Mesothelial cell of epicardium (in vitro differentiated cells): ENCODE results near the gene LGR4. TPM values are rescaled to one million over a fixed set of nuclear protein-coding genes. Genes with fewer than 3 reads are reported as not detected.

Experiments
- DNase-seq, 2 experiments: peaks; one replicate each; pipeline ENCODE4 v3.0.0; 2021; ENCODE audit warnings: low spot score in 2 of 2; ENCODE audit not compliant: unreplicated experiment in 2 of 2
- H3K27ac Mint-ChIP-seq: 2 replicates; pipeline ENCODE4 v1.8.0; 2021; ENCODE audit warnings: mixed read lengths
- H3K27me3 Mint-ChIP-seq: 2 replicates; pipeline ENCODE4 v1.8.0; 2021; ENCODE audit warnings: low read depth, mixed read lengths
- H3K36me3 Mint-ChIP-seq: 2 replicates; pipeline ENCODE4 v1.8.0; 2021; ENCODE audit warnings: mixed read lengths
- H3K4me1 Mint-ChIP-seq: 2 replicates; pipeline ENCODE4 v1.8.0; 2021; ENCODE audit warnings: mixed read lengths
- H3K4me3 Mint-ChIP-seq: 2 replicates; pipeline ENCODE4 v1.8.0; 2021; ENCODE audit warnings: mild to moderate bottlenecking, moderate library complexity, mixed read lengths
- H3K9me3 Mint-ChIP-seq: 2 replicates; pipeline ENCODE4 v1.8.0; 2021; ENCODE audit warnings: mixed read lengths
- total RNA-seq: library from RNA; stranded (reverse); gene quantifications from 3 replicates; pipeline ENCODE4 v1.2.1, GENCODE V29; 2021
- TF ChIP-seq, protein P1 (sequence below): fragments of 200-600 bp; sonication (generic); IDR thresholded peaks from one replicate; pipeline ENCODE4 v1.5.0; 2021; ENCODE audit warnings: antibody characterized with exemption; ENCODE audit not compliant: unreplicated experiment

LGR4 gene
- total RNA-seq, 1 donor from 2014 or later, result 28.2 TPM

- H3K4me1 Mint-ChIP-seq, result peaks cover 14% of the 10 kb centered on the region
- no peak overlapping the region for H3K27ac Mint-ChIP-seq
- no peak for DNase-seq
- TF ChIP-seq, protein P1, sequence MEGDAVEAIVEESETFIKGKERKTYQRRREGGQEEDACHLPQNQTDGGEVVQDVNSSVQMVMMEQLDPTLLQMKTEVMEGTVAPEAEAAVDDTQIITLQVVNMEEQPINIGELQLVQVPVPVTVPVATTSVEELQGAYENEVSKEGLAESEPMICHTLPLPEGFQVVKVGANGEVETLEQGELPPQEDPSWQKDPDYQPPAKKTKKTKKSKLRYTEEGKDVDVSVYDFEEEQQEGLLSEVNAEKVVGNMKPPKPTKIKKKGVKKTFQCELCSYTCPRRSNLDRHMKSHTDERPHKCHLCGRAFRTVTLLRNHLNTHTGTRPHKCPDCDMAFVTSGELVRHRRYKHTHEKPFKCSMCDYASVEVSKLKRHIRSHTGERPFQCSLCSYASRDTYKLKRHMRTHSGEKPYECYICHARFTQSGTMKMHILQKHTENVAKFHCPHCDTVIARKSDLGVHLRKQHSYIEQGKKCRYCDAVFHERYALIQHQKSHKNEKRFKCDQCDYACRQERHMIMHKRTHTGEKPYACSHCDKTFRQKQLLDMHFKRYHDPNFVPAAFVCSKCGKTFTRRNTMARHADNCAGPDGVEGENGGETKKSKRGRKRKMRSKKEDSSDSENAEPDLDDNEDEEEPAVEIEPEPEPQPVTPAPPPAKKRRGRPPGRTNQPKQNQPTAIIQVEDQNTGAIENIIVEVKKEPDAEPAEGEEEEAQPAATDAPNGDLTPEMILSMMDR, result no peak
- H3K27me3 Mint-ChIP-seq, result no peaks in the 10 kb centered on the region
- no peaks in the 10 kb centered on the region for H3K9me3 Mint-ChIP-seq
- H3K4me3 Mint-ChIP-seq, result no peak overlapping the region
- peaks cover 12% of the 10 kb centered on the region for H3K36me3 Mint-ChIP-seq
Measured at GRCh38 chr11:27372164-27372563, 100.4 kb downstream of the LGR4 start.

DNA sequence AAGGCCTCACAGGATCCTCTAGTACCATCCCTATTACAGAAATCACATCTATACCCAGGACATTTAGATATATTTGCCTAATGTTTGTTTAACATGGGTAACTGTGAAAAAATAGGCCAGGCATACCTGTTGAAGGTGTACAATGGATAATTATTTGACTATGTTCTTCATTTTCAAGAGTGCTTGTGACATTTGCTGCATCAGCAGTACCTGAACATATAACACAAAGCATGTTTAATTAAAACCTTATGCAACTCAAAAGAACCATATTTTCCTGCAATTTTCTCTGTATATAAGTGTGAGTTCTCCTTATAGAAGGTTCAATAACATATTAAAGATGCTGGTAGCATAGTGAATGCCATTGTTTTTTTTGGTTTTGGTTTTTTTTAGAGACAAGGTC lies 101.1 kb downstream of the LGR4 start:
- TF ChIP-seq, protein P1, result no peak
- Mint-ChIP-seq H3K9me3 (no peaks in the 10 kb centered on the region), H3K27me3 (no peaks in the 10 kb centered on the region), H3K27ac (no peak overlapping the region), H3K4me3 (no peak overlapping the region), H3K4me1 (peaks cover 14% of the 10 kb centered on the region), H3K36me3 (peaks cover 12% of the 10 kb centered on the region)
- DNase-seq, result no peak

GRCh38 chr11:27370374-27370773 lies 102.2 kb downstream of the LGR4 start:
- Mint-ChIP-seq H3K27ac (peak overlapping the region; percentile 85), H3K4me1 (peaks cover 14% of the 10 kb centered on the region), H3K27me3 (no peaks in the 10 kb centered on the region), H3K36me3 (peaks cover 12% of the 10 kb centered on the region), H3K4me3 (no peak overlapping the region), H3K9me3 (no peaks in the 10 kb centered on the region)
- peak; percentile 21 to 41 for DNase-seq
- TF ChIP-seq, protein P1, result no peak

- H3K4me1 Mint-ChIP-seq, result peaks cover 22% of the 10 kb centered on the region
- no peak for DNase-seq
- no peaks in the 10 kb centered on the region for H3K9me3 Mint-ChIP-seq
- TF ChIP-seq, protein P1, result no peak
- H3K36me3 Mint-ChIP-seq, result peaks cover 7% of the 10 kb centered on the region
- no peaks in the 10 kb centered on the region for H3K27me3 Mint-ChIP-seq
- H3K4me3 Mint-ChIP-seq, result no peak overlapping the region
- H3K27ac Mint-ChIP-seq, result no peak overlapping the region
Measured at GRCh38 chr11:27367881-27368280, 104.7 kb downstream of the LGR4 start.

DNA sequence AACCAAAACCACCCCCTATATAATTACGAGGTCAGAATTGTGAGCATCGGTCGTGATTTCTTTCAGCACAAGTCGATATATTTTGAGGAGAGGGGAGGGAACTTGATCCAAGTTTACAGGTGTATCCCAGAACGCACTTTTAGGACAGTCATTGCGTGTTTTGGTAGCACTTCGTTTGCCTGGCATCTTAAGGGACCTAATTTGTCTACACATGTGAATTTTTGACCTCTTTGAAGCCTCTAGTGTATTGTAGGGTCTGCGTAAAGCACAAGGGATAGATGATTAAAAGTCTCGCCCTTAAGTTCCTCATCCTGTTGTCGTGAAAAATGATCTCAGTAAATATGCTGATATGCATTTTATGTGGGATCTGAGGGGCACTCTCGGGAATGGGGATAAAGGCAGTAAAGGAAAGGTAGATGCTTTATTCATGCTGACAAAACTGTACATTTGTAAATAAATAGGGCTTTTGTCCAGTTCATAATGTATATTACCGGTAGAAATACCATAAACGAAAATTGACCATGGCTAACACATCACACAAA lies 108.9 kb downstream of the LGR4 start:
- no peaks in the 10 kb centered on the region for H3K9me3 Mint-ChIP-seq
- no peak for DNase-seq
- peak overlapping the region; percentile 96 for H3K4me3 Mint-ChIP-seq
- peaks cover 4% of the 10 kb centered on the region for H3K36me3 Mint-ChIP-seq
- H3K27ac Mint-ChIP-seq, result peak overlapping the region; percentile 92
- peaks cover 35% of the 10 kb centered on the region for H3K4me1 Mint-ChIP-seq
- TF ChIP-seq, protein P1, result no peak
- no peaks in the 10 kb centered on the region for H3K27me3 Mint-ChIP-seq
